ENCODE measurements around the gene SEMA5A.

SEMA5A gene

DNA sequence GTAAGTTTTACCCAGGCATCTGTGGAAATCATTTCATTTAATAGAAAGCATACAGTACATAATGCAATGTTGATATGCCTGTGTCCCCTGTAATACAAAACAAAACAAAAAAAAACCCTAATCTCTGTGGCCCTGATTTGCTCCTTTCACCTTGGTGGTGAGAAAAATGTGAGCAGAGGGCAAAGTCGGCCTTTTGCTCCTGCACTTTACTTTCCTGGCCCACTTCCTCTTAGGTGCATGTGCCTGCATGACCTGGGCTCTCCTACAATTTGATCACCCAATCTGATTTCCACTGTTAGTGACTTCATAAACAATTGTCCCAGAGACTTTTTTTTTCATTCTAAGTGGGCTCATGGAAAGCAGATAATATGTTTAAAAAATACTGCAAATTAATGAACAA lies 424.3 kb downstream of the SEMA5A start:
- no peak for DNase-seq (ENCODE audit: low read depth in 2 of 2)

- DNase-seq (ENCODE audit: low read depth in 2 of 2) = no peak
These were observed 427.0 kb downstream of the SEMA5A start for GRCh38 chr5:9118852-9119251.

- DNase-seq (ENCODE audit: low read depth in 2 of 2) = no peak
These were observed 430.8 kb downstream of the SEMA5A start for GRCh38 chr5:9115093-9115492.

GRCh38 chr5:9112520-9113291 lies 433.2 kb downstream of the SEMA5A start:
- no peak for DNase-seq (ENCODE audit: low read depth in 2 of 2)

DNA sequence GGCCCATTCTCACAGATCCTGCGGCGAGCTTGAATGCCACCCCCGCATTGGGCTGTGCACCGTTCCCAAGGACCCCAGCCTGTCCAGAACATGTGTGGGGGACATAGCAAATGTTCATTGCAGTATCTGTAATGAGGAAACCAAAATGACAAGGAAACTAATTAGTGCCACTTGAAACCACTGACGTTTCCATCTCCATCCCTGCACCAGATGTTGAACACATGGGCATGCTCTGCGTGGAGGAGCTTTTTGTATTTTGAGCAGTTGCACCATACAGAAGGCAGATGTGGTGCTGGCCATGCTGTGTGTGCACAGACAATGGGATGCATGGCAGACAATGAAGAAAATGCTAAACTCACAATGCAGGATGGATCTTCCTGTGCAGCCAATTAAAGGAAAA lies 437.7 kb downstream of the SEMA5A start:
- no peak for DNase-seq (ENCODE audit: low read depth in 2 of 2)

DNA sequence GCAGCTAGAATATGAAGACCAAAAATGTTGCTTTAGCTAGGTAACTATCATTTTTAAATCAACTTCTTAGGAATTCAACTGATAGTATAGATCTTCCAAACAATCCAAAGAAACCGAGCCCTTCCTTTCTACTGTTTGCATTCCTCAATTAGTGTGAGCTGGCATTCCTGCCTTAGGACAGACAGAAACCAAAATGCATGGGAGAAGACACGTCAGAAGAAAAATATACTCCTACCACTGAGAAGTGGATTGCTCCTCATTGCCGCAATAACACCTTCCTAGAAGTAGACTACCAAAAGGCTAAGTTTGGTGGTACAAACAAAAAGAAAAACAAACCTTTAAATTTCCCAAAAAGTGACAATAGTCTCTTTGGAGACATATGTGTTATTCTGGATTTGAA lies 440.0 kb downstream of the SEMA5A start:
- DNase-seq (ENCODE audit: low read depth in 2 of 2) = no peak

DNA sequence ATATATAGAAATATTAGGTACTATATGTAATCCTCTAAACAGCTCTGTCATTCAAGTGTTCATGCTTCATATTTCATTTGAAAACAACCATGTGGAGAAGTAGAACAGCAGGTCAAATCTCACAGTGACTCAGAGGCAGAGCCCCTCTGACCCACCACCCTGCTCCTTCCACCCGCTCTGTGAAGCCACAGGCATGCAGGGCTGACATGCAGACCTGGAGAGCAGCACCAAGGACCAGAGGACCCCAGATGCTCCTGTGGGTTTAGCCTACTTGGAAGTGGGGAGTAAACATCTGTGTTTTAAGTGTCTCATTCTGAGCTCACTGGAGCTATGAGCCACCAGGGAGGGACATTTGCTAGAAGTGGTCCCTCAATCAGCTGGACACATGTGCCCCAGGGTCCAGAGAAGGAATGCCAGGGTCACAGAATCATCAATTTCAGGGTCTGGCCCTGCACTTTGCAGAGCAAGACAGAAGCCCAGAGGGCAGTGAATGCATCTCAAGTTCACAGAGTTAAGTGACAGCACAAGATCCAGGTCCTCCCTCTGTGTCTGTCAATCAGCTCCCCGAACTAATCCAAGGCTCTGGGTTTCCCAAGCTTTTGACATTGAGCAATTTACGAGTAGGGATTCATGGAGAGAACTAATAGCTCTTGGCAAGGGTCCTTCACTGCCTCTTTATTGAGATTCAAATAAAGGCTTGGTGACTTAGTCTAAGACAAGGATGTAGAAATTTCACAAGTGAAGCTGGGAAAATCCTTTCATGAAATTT lies 441.1 kb downstream of the SEMA5A start:
- no peak for DNase-seq (ENCODE audit: low read depth in 2 of 2)

GRCh38 chr5:9103290-9103689 lies 442.6 kb downstream of the SEMA5A start:
- DNase-seq (ENCODE audit: low read depth in 2 of 2) = no peak

- DNase-seq (ENCODE audit: low read depth in 2 of 2) = no peak
These were observed 446.2 kb downstream of the SEMA5A start for GRCh38 chr5:9099689-9100088.

GRCh38 chr5:9098990-9099389 lies 446.9 kb downstream of the SEMA5A start:
- DNase-seq (ENCODE audit: low read depth in 2 of 2) = no peak

- DNase-seq (ENCODE audit: low read depth in 2 of 2) = no peak
These were observed 451.3 kb downstream of the SEMA5A start for GRCh38 chr5:9094582-9094981.

DNA sequence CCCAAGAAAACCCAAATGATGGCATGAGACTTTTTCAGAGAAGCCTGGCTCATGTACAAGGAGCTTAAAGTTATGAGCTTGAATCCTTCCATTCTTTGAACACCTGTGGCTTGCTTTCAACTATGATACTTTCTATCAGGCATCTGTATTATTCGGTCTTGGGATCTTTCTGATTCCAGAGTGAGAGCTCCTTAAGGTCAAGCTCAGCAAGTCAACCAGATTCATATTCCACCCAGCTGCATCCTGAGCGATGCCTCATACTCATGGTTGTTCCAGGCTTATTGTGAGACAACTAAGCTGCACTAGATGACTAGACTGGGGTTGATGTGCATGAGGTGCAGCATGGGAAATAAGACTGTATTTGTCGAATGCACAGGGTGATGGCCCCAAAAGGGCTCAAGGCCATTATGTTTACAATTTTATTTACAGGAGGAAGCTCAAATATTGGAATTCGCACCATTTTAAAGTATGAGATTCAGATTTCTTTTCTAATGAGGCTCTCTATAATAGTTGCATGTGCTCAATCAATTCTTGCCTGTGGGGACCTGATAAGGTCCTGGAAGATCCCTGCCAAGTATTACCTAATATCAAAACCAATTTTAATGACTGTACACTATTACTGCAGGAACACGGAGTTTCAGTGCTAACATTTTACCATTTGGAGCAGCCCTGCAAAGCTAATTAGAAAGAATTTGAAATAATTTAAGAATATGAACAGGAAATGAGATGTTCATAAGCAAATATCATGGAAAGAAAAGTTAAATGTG lies 453.8 kb downstream of the SEMA5A start:
- DNase-seq (ENCODE audit: low read depth in 2 of 2) = no peak

GRCh38 chr5:9090381-9091026 lies 455.4 kb downstream of the SEMA5A start:
- DNase-seq (ENCODE audit: low read depth in 2 of 2) = no peak

DNA sequence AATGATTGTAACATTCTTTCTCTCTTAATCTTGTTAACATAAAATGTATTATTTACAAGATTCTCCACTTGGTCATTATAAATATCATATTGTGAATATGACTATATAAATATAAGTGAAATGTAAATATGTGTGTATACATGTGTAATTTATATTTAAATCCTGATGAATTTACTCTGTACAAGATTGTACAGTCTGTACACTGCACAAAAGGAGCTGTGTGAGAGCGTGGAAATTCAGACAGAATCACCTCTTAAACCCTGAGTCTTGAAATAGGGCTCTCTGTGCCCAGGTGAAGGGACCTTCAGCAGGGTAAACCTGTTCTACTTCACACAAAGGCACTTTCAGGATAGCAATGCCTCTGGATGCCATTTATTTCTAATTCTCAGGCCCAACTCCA lies 456.0 kb downstream of the SEMA5A start:
- DNase-seq (ENCODE audit: low read depth in 2 of 2) = no peak

DNA sequence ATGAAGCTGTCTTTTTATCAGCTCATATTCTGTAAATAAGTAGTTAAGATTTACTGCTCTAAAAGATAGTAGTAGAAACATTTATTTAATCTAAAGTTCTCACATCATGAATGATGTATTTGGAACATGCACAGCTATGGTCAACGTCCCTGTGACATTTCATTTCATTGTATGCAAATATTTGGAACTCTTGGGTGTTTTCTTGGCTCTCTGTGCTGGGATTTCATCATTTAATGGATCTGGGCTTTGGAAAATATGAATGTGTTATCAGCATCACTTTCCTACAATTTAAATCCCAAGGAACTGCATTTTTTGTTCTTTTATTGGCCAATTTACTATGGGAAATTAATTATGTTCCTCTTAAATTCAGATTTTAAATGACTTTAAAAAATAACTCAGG lies 462.9 kb downstream of the SEMA5A start:
- DNase-seq (ENCODE audit: low read depth in 2 of 2) = no peak

DNA sequence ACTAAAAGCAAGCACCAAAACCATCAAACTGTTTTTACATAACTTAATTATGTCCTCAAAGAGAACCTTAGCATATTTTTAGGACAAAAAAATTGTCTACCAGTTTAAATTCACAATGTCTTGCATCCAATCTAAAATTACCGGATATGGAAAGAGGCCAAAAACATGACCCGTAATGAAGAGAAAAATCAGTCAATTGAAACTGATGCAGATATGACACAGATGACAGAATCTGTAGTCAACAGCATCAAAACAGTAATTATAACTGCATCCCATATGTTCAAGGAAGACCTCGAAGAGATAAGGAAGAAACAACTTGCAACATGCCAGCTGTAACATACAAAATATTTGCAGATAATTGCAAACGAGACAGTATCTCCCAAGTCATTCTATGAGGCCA lies 473.2 kb downstream of the SEMA5A start:
- DNase-seq (ENCODE audit: low read depth in 2 of 2) = no peak

- no peak for DNase-seq (ENCODE audit: low read depth in 2 of 2)
These were observed 474.4 kb downstream of the SEMA5A start for GRCh38 chr5:9071524-9071923.

- no peak for DNase-seq (ENCODE audit: low read depth in 2 of 2)
These were observed 474.8 kb downstream of the SEMA5A start for GRCh38 chr5:9071074-9071473.

DNA sequence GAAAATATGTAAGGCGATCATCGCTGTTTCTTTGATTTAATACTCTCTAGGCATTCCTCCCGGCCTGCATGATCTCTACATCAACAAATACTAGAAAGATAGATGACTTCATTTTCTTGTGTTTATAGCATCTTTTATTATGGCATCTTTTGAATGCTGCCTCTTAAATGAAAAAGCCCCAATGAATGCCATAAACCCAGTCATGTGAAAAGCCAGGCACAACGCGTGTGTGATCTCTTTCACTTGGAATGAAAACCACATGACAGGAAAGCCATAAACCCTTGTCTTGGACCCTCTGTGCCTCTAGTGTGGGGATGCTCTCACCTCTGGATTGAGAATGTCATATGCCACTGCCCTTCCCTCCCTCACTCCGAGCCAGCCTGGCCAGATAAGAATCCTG lies 476.2 kb downstream of the SEMA5A start:
- DNase-seq (ENCODE audit: low read depth in 2 of 2) = no peak

GRCh38 chr5:9067154-9067553 lies 478.7 kb downstream of the SEMA5A start:
- DNase-seq (ENCODE audit: low read depth in 2 of 2) = no peak

- no peak for DNase-seq (ENCODE audit: low read depth in 2 of 2)
These were observed 479.5 kb downstream of the SEMA5A start for GRCh38 chr5:9066349-9066748.

GRCh38 chr5:9063615-9064245 lies 482.1 kb downstream of the SEMA5A start:
- DNase-seq (ENCODE audit: low read depth in 2 of 2) = no peak
